IPS DF 4.7 (cell line): Measurements from ENCODE around the gene ATP11A.
"Not testable (repeated sequence)": the region's sequence is repeated elsewhere in the genome, so short reads cannot be mapped to it uniquely, and the experiment has no call there.

Source experiments
- DNase-seq: peaks from one replicate; pipeline ENCODE4 v3.0.0-alpha.2; 2013; ENCODE audit warnings: low spot score; ENCODE audit errors: extremely low read depth

The ATP11A gene

DNA sequence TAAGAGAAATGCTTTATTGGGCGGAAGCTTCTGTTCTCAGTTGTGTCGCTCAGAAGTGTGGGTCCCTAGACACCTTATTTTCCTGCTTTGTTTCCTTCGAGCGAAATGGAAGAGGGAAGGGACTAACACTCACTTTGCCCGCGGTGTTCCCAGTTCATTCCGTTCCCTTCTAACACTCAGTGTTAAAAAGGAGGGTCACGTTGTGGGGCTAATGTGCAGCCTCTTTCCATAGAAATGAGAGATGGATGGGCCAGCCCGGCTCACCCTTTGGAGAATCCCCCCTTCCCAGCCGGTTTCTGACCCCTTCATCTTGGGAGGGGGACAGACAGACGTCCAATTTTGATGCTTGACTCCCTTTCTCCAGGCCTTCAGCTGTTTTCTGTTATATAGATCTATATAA, 2.3 kb downstream of the ATP11A start:
- DNase-seq: no peak

GRCh38 chr13:112692586-112692985, 2.7 kb downstream of the ATP11A start:
- DNase-seq: no peak

GRCh38 chr13:112693831-112694497, 4.1 kb downstream of the ATP11A start:
- no peak for DNase-seq

GRCh38 chr13:112695121-112695520, 5.3 kb downstream of the ATP11A start:
- DNase-seq: no peak

DNA sequence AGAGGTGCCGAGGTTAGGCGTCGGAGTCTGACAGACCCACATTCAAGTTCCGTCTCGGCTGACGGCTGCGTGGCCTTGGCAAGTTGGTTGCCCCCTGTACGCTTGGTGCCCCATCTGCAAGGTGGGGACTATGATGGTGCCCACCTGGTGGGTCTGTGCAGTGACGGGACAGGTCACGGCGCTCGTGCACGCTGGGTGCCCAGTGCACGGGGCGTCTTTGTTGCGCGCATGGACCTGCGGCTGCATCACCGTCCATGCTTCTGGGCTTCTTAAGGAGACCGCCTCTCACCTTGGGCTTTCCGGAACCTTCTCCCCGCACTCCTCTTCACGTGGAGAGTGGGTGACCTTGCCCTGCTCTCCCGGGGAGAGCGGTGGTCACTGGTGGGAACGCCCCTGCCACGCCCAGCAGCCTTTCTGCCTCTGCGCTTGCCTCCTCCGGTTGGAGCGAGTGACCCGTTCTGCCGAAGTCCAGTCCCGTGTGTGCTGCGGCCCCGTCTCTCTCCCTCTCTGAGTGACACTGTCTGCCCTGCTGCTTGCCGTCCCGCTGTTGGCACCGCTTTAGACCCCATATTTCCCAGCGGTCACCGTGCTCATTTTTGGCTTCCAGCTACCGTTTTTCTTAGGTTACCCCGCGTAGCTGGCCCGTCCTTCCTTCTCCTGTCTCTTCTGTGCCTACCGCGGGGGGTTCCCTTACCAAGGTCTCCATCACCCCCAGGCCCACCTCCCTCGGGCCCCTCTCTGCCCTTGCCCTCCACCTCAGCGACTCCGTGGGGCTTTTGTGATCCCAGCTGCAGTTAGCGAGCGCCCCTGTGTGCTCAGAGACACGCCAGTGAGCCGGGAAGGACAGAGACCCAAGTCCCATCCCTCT, 6.4 kb downstream of the ATP11A start:
- no peak for DNase-seq

DNA sequence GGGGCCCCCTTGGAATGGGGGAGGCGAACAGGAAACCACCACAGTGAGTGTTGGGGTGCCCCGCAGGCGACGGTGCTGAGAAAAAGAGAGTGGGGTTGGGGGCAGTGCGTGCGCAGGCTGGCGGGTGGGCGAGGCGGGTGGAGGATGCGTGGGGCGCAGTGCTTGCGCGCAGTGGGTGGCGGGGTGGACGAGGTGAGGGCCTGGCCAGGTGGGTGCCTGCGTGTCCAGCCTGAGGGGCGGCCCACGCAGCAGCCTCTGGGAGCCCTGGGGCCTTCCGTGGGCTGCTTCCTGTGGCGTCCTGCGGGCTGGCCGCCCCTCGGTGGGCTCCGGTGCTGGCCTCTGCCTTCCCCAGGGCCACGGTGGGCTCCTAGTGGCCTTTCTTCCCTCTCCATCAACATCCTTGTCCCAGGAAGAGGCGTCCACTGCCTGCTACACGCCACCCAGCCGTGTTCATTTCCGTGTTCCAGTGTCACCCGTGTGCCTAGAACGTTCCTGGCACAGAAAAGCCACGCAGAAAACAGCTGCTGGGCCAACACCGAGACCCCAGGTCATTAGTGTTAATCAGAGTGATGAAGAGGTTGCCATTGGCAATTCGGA, 7.1 kb downstream of the ATP11A start:
- DNase-seq: no peak

GRCh38 chr13:112697756-112698655, 8.2 kb downstream of the ATP11A start:
- no peak for DNase-seq

DNA sequence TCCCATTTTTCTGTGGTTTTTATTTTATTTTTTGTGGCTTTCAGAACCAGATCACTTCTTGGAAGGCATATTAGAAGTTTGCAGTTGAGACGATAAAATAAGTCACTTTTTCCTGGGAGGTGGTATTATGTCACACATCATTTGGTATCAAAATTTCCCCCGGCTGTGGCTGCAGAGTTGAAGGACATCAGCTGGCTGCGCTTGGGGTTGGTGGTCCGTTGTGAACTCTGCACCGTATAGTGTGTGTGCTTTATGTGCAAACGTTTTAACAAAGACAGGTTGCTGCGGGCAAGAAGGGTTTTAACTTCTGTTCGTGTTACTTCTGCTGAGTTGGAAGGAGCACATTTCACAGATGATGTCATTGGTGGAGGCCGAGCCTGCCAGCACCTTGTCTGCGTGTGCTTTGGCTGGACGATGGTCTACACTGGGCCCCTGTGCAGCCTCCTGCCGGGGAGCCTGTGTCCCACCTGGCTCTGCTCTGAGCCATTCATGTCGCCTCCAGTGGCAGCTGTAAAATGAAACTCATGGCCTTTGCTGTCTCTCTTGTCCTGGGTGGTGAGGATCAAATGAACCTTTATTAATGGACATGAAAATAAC, 9.6 kb downstream of the ATP11A start:
- no peak for DNase-seq

GRCh38 chr13:112700291-112701060, 10.6 kb downstream of the ATP11A start:
- DNase-seq: no peak

DNA sequence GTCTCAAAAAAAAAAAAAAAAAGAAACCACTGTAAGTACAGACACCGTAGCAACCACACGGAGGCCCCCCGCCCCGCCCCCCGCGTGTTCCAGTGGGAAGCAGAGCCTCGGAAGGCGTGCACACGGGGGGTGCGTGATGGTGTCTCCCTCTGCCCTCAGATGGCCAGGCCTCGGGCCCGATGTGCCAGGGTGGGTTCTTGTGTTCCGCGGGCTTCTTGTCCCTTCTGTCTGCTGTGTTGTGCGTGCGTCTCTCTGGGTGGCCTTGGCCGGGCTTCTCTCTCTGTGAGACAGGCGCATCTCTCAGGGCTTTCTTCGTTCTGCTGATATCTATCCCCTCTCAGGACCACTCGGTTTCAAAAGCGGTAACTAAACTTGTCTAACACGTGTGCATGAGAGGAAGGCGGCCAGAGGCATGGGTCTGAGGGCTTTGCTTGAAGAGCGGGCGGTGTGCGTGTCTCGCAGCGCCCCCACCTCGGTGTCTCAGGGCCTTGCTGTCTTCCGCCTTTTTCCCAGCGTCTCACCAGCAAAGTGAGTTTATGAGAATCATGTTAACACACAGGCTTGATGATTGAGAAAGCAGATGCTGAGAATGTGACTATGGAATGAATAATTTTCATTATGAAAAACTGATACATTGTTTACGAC, 12.6 kb downstream of the ATP11A start:
- no peak for DNase-seq

GRCh38 chr13:112702986-112703379, 13.1 kb downstream of the ATP11A start:
- no peak for DNase-seq

DNA sequence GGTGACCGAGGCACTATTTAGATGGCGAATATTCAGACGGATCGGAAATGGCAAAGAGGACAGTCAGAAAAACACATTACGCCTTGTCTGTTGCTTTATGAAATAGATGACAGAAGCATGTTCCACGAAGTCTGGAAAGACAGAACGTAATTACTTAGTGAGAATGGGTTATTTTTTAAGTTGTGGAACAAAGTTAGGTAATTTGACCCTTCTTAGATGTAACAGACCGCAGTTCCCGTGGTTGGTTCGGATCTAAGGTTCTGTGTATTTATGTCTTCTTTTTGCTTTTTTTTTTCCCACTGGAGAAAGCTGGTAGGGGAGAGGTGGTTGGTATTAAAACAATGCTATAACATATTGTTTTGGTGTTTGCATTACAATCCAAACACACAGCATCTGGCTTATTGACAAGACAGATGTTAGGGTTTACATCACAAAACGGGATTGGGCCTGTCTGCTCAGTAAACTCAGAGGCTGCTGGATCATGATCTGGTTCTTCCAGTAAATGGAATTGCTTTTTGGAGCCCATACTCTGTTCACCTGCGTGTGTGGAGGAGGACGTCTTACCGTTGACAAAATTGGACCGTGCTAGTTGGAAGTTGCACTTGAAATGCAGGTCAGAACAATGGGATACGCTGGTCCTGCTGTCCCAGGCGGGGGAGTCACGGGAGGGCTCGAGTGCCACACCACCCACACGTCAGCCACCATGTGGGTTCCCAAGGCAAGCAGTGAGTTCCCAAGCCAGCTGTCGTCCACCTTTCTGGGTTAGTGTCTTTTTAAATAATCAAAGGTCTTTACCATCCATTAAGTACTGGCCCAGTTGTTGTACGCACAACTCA, 13.8 kb downstream of the ATP11A start:
- DNase-seq: no peak

GRCh38 chr13:112704308-112705145, 14.7 kb downstream of the ATP11A start:
- DNase-seq: no peak

DNA sequence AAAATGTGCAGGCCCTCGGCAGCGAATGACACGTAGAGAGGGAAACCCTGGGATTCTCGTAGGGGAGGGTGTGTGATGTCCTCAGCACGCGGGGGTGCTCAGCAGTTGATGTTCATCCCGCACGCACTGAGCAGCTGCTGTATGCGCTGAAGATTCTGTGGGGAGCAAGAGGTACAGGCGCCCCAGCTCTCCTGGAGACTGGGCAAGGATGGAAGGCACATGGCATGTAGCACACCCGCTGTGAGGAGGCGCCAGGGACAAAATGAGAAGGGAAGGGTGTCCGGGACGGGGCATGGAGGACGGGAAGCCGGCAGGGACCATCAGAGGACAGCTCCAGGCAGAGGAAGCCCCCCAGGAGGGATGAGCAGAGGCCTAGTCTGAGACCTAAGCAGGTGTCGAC, 15.4 kb downstream of the ATP11A start:
- no peak for DNase-seq

GRCh38 chr13:112706171-112706570, 16.3 kb downstream of the ATP11A start:
- no peak for DNase-seq

- DNase-seq: no peak
Measured at GRCh38 chr13:112708560-112709240, 18.9 kb downstream of the ATP11A start.

DNA sequence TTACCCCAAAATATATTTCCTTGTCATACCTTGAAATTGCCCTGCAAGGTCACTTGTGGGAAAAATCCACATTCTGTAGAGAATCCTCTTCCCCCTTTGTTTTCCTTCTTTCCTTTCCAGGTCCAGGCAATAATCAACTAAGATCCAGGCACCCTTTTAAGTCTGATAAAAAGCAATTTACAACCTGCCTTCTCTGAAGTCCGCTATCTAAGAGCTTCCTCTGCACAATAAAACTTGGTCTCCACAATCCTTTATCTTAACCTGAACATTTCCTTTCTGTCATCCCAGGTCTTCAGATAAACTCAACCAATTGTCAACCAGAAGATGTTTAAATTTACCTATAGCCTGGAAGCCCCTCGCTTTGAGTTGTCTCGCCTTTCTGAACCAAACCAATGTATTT, 19.5 kb downstream of the ATP11A start:
- not testable (repeated sequence) for DNase-seq
